HG03571 (cell line): ENCODE results near the gene HOXC10.

Experiments
- ATAC-seq: cut with Tn5 transposase; IDR thresholded peaks from one replicate; pipeline ENCODE4 v1.9.1; 2021; ENCODE audit not compliant: unreplicated experiment

HOXC10 gene

GRCh38 chr12:53990311-53991076, 5.5 kb downstream of the HOXC10 start:
- no peak for ATAC-seq

GRCh38 chr12:53991077-53991460, 6.1 kb downstream of the HOXC10 start:
- no peak for ATAC-seq

GRCh38 chr12:53992377-53992889, 7.5 kb downstream of the HOXC10 start:
- ATAC-seq: no peak

GRCh38 chr12:53993162-53994008, 8.4 kb downstream of the HOXC10 start:
- no peak for ATAC-seq

GRCh38 chr12:53994009-53994263, 9.0 kb downstream of the HOXC10 start:
- ATAC-seq: no peak

- ATAC-seq: no peak
Measured at GRCh38 chr12:53994264-53995001, 9.5 kb downstream of the HOXC10 start.

- ATAC-seq: no peak
Measured at GRCh38 chr12:53995002-53995377, 10.0 kb downstream of the HOXC10 start.

- ATAC-seq: no peak
Measured at GRCh38 chr12:53995378-53996239, 10.7 kb downstream of the HOXC10 start.

- ATAC-seq: no peak
Measured at GRCh38 chr12:53996240-53997203, 11.6 kb downstream of the HOXC10 start.

GRCh38 chr12:53997204-53998109, 12.5 kb downstream of the HOXC10 start:
- no peak for ATAC-seq

- no peak for ATAC-seq
Measured at GRCh38 chr12:53998110-53998899, 13.4 kb downstream of the HOXC10 start.

GRCh38 chr12:53998900-53999236, 13.9 kb downstream of the HOXC10 start:
- ATAC-seq: no peak

- no peak for ATAC-seq
Measured at GRCh38 chr12:53999559-54000115, 14.7 kb downstream of the HOXC10 start.

- ATAC-seq: no peak
Measured at GRCh38 chr12:54000116-54001114, 15.5 kb downstream of the HOXC10 start, which contains the start of gene HOXC9. HOXC9 (plus strand) TSS chr12:54000161; CDS start chr12:54000189, 28 bp downstream.

- no peak for ATAC-seq
Measured at GRCh38 chr12:54001283-54002187, 16.6 kb downstream of the HOXC10 start.
